ENCODE data around the gene NEK9. TPM values are rescaled to one million over a fixed set of nuclear protein-coding genes. Genes with fewer than 3 reads are reported as not detected.

NEK9 gene
- total RNA-seq, 1 experiment from 2014 or later = 50.8 TPM

GRCh38 chr14:75128596-75128990, 1.7 kb upstream of the NEK9 start:
- POLR2A ChIA-PET = no interaction called here
- Mint-ChIP-seq H3K36me3 (peaks cover 11% of the 10 kb centered on the region), H3K9me3 (peaks cover 5% of the 10 kb centered on the region), H3K27ac (no peak overlapping the region), H3K4me3 (no peak overlapping the region), H3K27me3 (ENCODE audit: low read depth) (no peaks in the 10 kb centered on the region), H3K4me1 (peaks cover 18% of the 10 kb centered on the region)
- TF ChIP-seq TP53 (CRISPR knock-in tag; IDR thresholded peaks at IDR 0.05) = no peak
- TF ChIP-seq MYBL2 (CRISPR knock-in tag; IDR thresholded peaks at IDR 0.05) = no peak
- no peak for TF ChIP-seq GRHL2 (CRISPR knock-in tag; IDR thresholded peaks at IDR 0.05; ENCODE audit: insufficient replicate concordance, severe bottlenecking)
- TF ChIP-seq PRDM15 (CRISPR knock-in tag; IDR thresholded peaks at IDR 0.05) = no peak
- no peak for TF ChIP-seq CREB1 (CRISPR knock-in tag; IDR thresholded peaks at IDR 0.05)
- no peak for TF ChIP-seq FOXP4 (CRISPR knock-in tag; IDR thresholded peaks at IDR 0.05)
- DNase-seq (ENCODE audit: low spot score) (no peak), ATAC-seq (no peak)
- CTCF ChIA-PET = no interaction called here

- peak overlapping the region; percentile 87 for H3K4me3 Mint-ChIP-seq
- DNase-seq (ENCODE audit: low spot score) (no peak), ATAC-seq (no peak)
- POLR2A ChIA-PET = no interaction called here
- CTCF ChIA-PET = no interaction called here
- H3K4me1 Mint-ChIP-seq = peaks cover 18% of the 10 kb centered on the region
- no peaks in the 10 kb centered on the region for H3K27me3 Mint-ChIP-seq (ENCODE audit: low read depth)
- H3K9me3 Mint-ChIP-seq = no peaks in the 10 kb centered on the region
- peaks cover 5% of the 10 kb centered on the region for H3K36me3 Mint-ChIP-seq
- H3K27ac Mint-ChIP-seq = peak overlapping the region; percentile 86
- TF ChIP-seq NFATC4 (CRISPR knock-in tag; IDR thresholded peaks at IDR 0.05) = no peak
- TF ChIP-seq ZNF138 (CRISPR knock-in tag; conservative IDR thresholded peaks at IDR 0.05) = no peak
- TF ChIP-seq ATF1 (CRISPR knock-in tag; IDR thresholded peaks at IDR 0.05) = no peak
- no peak for TF ChIP-seq ZNF512 (CRISPR knock-in tag; IDR thresholded peaks at IDR 0.05; ENCODE audit: borderline replicate concordance)
- TF ChIP-seq PREB (CRISPR knock-in tag; IDR thresholded peaks at IDR 0.05; ENCODE audit: borderline replicate concordance) = no peak
- TF ChIP-seq AFF4 (CRISPR knock-in tag; IDR thresholded peaks at IDR 0.05; ENCODE audit: borderline replicate concordance) = no peak
- TF ChIP-seq ATF6 (CRISPR knock-in tag; IDR thresholded peaks at IDR 0.05) = no peak
- TF ChIP-seq ZNF281 (CRISPR knock-in tag; IDR thresholded peaks at IDR 0.05) = no peak
- no peak for TF ChIP-seq TCF7 (CRISPR knock-in tag; IDR thresholded peaks at IDR 0.05; ENCODE audit: low read depth)
- TF ChIP-seq CREB1 (CRISPR knock-in tag; IDR thresholded peaks at IDR 0.05) = no peak
- no peak for TF ChIP-seq TEAD1 (CRISPR knock-in tag; IDR thresholded peaks at IDR 0.05)
- TF ChIP-seq FOXK1 (CRISPR knock-in tag; IDR thresholded peaks at IDR 0.05) = no peak
Measured at GRCh38 chr14:75127903-75128595, 1.2 kb upstream of the NEK9 start.
